ENCODE data around the gene LCP2.

LCP2 gene

DNA sequence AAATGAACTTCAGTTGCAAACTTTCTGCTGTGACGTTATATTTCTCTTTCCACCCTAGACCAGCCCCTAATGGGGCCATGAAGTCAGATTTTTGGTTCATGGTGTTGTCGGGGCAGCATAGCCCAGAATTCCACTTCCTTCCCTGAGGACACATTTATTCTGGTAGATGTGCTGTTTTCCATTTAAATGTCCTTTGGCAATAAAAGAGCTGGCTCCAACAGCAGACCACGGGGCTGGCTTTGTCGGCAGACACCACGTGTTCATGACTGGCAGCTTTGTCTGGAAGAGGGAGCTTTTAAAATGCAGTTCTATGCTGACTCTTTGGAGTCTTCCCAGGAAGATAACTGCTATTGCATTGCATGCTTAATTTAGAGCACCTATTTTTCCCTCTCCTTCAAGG is 17.6 kb upstream of the LCP2 start:
- no peak for DNase-seq (ENCODE audit: low read depth)

DNA sequence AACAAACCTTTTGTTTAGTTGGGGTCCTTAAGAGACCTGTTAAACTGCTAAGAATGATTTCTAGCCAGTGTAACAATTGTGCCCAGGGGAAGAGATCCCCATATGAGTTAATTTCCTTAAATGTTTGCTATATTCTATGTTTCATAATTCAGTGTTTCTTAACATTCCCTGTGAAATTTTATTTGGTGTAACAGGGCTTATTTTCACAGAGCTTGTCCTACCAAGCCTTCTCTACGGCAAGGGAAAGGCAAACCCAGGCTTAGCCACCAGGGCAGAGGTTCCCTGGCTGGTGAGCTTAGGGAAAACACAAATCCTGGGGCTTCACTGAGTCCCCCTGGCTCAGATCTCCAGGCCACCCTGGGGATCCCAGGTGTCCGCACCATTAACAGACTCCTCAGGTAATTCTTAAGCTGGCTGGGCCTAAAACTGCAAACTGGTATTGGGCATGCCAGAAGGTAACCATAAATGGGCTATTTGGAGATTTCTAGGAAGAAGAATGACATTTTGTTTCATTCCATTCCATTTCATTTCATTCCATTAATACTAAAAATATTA is 17.0 kb upstream of the LCP2 start:
- no peak for DNase-seq (ENCODE audit: low read depth)

DNA sequence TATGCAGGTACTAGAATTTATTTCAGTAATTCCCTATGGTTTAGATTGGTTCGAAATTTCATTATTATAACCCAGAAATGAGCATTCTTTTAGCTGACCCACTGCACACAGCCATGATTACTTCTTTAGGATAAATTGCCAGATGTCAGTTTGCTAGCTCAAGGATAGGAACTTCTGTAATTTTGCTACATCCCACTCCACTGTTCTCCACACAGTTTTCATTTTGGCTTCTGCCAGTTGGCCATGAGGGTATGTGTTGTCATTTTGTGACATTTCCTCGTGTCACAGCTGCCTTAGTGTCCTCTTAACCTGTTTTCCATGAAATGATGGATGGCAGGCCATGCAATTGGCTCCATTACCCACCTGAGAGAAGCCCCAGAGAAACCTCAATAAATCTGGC is 16.2 kb upstream of the LCP2 start:
- DNase-seq (ENCODE audit: low read depth), result no peak

DNA sequence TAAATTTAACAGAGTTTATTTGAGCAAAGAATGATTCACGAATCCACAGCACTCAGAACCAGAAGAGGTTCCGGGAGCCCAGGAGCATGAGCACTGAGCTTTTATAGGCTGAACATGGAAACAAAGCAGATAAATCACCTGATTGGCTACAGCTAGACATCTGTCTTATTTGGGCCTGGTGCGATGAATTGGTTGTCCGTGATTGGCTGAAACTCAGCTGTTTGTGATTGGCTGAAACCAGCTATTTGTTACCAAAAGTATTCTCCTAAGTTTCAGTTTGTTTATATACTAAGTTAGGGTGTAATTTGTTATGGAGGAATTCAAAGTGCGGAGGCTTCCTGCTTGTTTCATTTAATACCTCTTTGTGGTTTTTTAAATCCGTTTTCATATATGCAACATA is 15.8 kb upstream of the LCP2 start:
- DNase-seq (ENCODE audit: low read depth), result no peak

DNA sequence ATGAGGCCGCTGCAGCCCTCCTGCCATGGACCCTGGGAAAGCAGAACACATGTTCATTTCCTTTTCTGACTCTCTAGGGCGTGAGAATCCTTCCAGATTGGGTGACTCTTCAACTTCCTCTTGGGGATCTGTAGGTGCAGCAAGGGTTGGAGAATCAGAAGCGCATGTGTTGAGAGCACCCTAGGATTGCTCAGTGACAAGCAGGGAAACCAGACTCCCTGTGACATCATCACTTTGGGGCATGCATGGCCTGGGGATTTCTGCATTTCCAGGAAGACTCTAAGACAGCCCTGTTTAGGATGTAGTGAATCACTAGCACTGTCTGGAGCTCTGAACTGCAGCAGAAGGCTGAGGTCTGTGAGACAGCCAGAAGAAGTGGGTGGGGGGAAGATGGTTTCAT is 15.1 kb upstream of the LCP2 start:
- peak; percentile 58 for DNase-seq (ENCODE audit: low read depth)

DNA sequence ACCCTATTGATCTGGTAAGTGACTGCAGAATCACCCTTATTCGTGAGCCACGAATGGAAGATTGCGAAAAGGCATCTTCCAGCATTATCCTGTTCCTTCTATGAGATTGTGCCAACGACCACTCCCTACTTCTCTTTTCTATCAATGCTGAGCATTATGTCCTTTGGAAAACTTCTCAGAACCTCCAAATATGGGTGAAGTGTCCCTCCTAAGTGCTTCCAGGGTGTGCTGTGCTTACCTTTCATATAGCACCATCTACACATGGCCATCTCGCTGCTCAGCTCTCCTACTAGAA is 14.7 kb upstream of the LCP2 start:
- DNase-seq (ENCODE audit: low read depth), result no peak

DNA sequence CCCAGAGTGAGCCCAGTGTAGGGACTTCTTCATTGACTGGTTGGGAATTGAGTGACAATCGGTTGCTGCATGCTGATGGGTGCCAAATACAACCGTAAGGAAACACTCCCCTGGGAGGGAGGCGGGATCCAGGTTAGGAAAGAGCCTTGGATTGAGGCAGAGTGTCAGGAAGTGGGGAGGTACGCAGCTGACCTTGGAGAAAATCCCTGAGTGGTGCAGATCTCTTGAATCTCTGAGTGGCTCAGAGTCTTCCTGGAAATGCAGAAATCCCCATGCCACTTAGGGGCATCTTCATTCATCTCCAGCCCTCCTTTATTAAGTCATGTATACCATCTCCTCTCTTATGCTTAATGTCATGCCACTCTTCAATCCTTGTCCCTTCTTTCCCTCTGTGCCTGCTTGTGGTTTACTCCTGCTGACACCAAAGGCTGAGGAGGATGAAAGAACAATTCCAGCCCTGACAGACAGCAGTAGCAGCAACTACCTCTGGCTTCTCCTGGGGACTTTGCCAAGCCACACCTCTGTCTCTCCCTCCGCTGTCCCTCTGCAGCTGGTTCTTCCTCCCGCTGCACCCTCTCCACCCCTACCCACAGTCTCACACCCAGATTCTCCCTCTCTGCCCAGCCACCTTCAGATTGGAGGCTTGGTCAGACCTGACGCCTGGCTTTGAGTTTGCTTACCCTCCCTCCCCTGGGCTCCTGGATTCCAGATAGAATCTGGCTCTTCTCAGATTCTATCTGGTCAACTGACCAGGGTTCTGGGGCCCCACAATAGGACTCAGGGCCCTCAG is 14.1 kb upstream of the LCP2 start:
- DNase-seq (ENCODE audit: low read depth), result no peak

DNA sequence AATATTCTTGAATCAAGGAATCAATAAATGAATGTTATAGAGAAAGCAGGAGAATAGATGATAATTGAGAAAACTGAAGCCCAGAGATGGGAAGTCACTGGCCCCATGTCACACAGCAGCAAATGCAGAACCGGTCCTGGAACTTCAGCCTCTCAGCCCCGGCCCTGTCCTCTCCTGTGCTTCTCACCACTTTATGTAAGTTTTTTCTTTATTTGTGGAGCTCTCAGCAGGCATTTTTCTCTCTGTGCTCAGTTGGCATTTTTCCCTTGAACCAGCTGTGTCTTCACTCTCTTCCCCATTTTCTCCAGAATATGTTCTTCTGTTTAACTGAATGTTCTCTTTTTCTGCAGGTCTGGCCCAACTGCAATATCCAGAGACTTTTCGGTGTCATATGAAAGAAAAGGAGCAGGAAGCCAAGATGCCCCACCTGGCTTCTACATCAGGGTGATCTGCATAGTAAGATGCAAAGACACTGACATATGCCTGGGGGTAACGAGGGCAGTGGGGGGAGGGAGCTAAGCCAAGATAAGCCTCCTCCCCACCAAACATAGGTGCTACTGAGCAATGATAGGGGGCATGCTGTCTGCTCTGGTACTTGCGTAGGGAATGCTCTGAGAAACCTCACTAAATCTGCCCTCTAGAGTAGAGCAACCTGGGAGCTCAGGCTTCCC is 12.8 kb upstream of the LCP2 start:
- DNase-seq (ENCODE audit: low read depth), result no peak

DNA sequence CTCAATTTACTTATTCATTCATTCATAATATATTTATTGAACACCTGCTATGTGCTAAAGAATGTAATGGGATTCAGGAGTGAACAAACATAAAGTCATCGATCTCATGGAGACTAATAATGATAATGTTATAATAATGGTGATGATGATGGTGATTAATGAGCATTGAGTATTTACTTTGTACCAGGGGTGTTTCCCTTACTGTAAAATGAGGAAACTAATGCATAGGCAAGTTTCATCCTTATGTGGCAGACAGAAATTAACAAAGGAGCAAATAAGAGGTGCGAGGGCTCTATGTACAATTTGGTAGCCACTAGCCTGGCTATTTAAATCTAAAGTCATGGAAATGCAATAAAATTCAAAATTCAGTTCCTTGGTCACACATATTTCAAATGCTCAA is 11.1 kb upstream of the LCP2 start:
- no peak for DNase-seq (ENCODE audit: low read depth)

DNA sequence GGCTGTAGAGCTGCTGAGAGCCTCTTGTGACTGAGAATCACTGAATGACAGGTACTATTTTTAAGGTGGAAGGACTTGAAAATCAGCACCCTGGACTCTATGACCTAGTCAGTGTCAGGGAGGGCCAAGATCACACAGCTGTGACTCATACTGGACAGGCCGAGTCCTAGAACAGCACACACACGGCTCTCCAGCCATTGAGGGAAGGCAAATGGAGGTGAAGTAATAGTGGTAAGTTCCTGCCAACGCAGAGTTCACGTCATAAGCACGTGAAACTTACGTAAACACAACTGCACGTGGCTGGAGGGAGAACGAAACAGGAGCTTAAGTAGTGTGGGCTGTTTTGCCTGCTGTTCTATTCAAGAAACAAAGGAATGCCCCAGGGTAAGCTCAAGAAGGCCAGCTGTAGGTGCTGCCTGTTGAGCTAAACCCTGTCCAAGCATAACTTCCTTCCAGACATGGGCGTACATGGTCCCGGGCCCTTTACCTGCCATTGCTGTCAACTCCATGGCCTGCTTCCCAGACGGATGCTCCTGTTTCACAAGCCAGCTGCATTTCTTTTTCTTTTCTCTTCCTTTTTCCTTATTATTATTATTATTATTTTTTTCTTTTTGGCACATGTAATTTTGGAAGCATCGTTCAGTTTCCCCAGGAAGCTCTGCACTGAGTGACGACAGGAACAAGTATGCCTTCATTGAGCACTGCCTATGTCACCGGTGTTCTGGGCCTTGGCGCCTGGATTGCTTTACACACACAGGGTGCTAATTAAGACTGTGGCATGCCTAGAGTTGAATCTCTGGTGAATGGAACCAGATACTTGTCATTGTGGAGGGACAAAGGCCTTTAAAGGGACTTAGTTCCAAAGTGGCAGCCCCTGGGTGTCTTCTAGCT is 10.2 kb upstream of the LCP2 start:
- no peak for DNase-seq (ENCODE audit: low read depth)

DNA sequence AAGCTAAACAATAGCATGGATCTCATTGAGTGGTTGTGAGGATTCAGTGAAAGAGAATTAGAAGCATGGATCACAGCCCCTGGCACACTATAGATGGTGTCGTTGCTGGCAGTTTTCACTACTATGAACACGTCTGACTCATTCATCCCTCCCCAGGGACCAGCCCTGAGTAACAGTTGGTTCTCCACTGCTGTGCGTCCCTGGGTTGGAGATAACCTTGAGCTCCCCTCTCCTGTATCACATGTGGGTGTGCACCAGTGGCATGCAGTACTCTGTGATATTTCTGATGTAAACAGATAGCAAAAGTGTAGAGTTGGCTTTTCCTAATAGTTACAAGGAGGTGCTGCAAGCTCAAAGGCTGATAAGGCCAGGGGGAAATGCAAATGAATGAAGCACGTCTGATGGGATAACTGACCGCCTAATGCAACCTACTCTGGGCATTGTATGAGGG is 8.8 kb upstream of the LCP2 start:
- DNase-seq (ENCODE audit: low read depth), result no peak

DNA sequence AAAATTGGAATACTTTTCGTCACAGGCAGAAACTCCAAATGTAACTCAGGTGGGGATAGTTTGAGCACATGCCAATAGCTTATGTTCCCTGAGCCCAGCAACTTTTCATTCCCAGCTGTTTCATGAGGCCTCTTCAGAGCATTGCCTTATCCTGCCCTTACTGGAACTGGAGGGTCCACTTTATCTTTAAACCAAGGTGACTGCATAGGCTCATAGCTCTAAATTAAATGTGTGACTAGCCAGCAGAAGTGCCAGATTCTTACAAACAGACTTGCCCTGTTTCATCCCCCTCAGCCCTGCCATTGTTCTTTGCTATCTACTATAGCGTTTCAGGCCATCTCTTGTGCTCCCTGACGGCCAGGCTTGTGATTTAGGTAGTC is 8.1 kb upstream of the LCP2 start:
- no peak for DNase-seq (ENCODE audit: low read depth)

DNA sequence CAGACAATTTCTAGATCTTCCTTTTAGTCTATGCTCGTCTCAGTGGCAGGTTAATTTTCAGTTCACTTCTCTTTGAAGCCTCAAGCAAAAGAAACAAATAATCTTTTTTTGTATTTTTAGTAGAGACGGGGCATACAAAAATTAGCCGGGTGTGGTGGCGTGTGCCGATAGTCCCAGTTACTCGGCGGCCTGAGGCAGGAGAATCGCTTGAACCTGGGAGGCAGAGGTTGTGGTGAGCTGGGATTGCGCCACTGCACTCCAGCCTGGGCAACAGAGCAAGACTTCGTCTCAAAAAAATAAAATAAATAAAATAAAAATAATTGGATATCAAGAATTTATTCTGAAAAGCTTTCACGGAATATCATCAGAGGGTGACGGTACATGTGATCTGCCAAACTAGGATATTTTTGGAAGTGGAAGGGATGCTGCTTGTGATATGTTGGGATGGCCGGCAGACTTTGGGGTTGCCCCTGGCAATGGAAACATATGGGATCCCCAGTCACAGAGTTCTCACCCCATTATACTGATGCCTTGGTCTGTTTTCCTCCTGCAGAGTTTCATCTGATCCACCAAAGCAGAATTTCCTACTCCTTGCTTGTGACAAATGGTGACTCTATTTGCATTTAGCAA is 7.6 kb upstream of the LCP2 start:
- DNase-seq (ENCODE audit: low read depth), result no peak

DNA sequence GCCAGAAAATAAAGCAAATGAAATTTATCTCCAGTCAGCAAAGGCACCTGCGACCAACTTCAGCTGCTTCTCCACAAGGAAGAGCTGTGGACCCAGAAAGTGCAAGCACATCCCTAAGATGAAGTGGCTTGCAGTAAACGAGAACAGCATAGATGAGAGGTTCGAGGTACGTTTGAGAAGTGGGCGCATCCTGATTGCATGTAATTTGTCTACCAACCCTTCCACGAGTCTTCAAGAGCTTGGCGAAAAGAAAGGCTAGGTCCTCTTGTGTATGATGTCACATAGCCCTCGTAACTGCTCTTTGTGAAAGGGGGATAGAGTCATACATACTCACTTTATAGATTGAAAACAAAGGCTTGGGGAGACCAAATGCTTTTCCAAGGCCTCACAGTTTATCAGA is 6.0 kb upstream of the LCP2 start:
- no peak for DNase-seq (ENCODE audit: low read depth)

DNA sequence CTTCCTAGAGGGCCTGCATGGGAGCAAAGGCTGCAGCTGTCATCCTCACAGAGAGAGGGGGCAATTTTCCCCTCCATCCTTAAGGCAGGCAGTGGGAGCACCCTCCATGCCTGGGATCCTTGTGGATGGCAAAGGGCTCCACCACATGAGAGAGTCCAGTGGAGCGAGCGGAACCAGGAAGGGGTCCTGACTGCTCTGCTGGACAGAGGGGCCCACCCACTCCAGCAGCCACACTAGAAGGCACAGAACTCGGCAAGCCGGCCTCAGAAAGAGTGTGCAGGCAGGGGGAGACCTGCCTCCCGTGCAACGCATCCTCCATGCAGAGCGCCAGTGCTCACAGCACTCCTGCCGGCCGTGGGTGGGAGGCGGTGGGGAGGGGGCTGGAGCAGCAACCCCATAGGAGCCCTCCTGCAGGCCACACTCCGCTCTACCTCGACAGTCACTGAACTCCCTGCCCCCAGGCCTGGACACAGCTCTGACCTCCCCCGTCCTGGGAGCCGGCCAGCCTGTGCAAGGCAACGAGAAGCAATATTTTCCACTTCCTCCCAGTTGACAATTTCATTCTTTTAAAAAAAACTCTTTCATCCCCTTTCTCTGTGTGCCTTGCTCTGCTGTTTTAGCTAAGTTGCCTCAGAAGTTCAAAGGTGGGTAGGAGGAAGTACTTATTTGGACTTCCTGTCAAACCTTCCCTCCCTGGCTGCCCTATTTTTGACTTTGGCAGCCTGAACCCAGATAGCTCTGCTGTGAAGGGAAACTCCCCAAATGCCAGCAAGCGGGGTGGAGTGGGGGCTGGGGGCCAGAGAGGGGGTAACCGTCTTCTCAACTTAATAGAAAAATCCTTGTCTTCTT is 5.3 kb upstream of the LCP2 start:
- DNase-seq (ENCODE audit: low read depth), result peak; percentile 49

DNA sequence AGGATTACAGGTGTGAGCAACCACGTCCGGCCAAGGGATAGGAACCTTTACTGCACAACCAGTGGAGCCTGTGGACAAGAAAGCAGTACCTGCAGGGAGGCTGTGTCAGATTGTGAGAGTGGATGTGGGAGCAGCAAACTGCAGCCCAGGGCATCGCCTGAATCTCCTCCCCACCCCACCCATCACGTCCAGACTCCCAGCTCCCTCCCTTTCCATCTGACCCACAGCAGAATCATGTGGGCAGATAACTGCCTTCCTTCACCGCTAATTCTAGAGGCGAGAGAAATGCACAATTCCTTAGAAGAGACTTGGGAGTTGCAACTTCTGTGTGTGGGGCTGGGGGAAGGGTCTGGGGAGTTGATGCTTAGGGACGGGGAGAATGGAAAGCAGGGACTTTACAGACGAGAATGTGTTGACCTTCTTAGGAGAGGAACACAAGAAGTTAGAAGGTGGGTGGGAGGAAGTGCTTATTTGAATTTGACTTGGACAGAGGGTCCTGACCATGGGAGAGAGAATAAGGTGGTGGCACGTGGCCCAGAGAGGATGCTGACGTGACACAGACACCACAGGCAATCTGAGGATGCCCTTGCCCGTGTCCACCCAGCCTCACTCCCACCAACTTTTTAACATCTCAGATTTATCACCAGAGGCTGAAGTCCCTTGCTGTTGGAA is 4.5 kb upstream of the LCP2 start:
- no peak for DNase-seq (ENCODE audit: low read depth)

DNA sequence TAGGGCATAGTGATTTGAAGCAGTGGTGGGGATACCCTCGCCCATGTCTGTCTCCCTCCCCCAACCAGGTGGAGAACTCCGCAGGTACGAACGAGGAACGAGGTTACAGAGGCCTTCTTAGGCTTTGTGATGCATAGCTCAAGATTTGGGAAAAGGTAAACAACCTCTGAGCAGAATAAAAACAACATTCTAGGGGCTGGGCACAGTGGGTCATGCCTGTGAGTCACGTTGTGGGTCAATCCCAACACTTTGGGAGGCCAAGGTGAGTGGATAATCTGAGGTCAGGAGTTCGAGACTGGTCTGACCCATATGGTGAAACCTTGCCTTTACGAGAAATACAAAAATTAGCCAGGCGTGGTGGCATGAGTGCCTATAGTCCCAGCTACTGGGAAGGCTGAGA is 3.6 kb upstream of the LCP2 start:
- no peak for DNase-seq (ENCODE audit: low read depth)

DNA sequence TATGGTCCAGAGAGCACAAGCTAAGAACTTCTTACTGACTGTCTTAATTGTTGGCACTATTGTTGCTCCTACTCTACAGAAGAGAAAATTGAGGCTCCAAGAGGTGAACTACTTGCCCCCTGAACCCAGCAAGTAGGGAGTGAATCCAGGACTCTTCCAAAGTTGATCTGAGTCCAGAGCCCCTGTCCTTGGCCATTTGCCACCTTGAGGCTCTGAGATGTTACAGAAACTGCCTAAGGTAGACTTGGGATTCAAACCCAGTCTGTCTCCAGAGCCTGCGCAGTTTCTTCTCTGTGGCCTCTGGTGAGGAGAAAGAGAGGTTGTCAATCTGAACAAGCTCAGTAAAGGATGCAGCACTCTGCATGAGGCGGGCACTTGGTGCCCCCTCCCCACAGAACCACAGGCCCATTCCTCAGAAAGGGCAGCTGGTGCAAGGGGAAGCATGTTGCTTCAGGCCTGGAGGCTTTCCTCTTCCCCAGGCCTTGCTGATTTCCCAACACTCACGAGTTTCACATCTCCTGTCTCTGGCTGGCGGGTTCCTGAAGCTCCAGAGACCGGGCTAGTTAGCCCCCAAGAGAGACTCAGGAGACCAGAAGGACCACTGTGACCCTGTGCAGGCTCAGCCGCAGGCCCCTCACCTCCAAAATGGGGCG is 2.9 kb upstream of the LCP2 start:
- no peak for DNase-seq (ENCODE audit: low read depth)

DNA sequence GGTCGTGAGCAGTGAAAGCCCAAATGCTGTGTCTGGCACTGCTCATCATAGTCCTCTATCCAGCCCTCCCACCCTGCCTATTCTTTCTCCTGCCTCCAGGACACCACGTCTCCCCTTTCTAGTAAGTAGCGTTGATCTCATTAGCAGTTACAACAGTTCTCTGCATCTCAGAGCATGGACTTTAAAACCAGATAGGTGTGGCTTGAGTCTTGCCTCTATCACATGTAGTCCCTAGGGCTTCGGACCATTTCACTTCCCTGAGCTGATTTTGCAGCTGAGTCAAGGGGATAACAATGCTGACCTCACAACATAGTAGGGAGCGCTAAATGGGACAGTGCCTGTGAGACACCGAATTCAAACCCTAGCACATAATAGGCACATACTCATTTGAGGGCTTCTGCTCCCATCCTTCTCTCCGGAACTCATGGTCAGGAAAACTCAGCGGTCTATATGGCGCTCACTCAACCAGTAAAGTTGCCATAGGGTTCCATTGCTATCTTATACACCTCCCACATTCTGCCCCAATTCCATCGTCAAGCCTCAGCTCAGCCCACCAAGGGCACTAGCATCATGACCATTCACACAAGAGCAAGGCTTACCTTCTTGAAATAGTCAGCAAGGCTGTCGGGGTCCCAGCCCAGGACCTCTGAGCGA is 515 bp downstream of the LCP2 start:
- DNase-seq (ENCODE audit: low read depth), result no peak

All from activated T-helper 9 cell treated with anti-CD3 and anti-CD28 coated beads, Interleukin-2, amount 50 U/mL, for 16 hours (primary cell).